Neural cell (in vitro differentiated cells): Measurements from ENCODE around the gene EHBP1.

Experiments used
- CTCF ChIP-seq: fragments of 450-650 bp; IDR thresholded peaks from 2 replicates; pipeline ENCODE4 v1.5.1; 2014; ENCODE audit warnings: antibody characterized with exemption, mild to moderate bottlenecking, moderate library complexity; ENCODE audit not compliant: poor library complexity, severe bottlenecking
- EZH2 ChIP-seq: fragments of 200-600, 300-800 bp; shearing (Covaris generic), sonication (generic); IDR thresholded peaks from 2 replicates; pipeline ENCODE4 v1.6.1; 2014; ENCODE audit warnings: antibody characterized with exemption, low read length, borderline replicate concordance, mild to moderate bottlenecking; ENCODE audit not compliant: insufficient read depth, poor library complexity, severe bottlenecking
- REST ChIP-seq: IDR thresholded peaks from 2 replicates; pipeline ENCODE4 v1.6.1; 2012; ENCODE audit warnings: borderline replicate concordance
- TAF1 ChIP-seq: IDR thresholded peaks from 2 replicates; pipeline ENCODE4 v1.6.1; 2012; ENCODE audit warnings: low read depth

- TF ChIP-seq CTCF (no peak), EZH2 (no peak), REST (no peak), TAF1 (no peak)
These were observed 302.4 kb downstream of the EHBP1 start for GRCh38 chr2:63007813-63008458.
